Effector memory CD4-positive, alpha-beta T cell (primary cell): ENCODE data around the gene USH2A.

ENCODE experiments used
- DNase-seq, 3 donors: peaks; one replicate each; pipeline ENCODE4 v3.0.0-alpha.2; 2020
- H3K27ac ChIP-seq: 2 replicates; pipeline ENCODE4 v1.7.0; 2013; ENCODE audit warnings: mild to moderate bottlenecking, low read length, moderate library complexity; ENCODE audit not compliant: insufficient read depth, poor library complexity, severe bottlenecking
- H3K27me3 ChIP-seq: replicated peaks from 2 replicates; pipeline ENCODE4 v1.7.0; 2013; ENCODE audit warnings: mild to moderate bottlenecking, low read length; ENCODE audit not compliant: insufficient read depth, control insufficient read depth, poor library complexity, severe bottlenecking
- H3K36me3 ChIP-seq: 2 replicates; pipeline ENCODE4 v1.7.0; 2013; ENCODE audit warnings: mild to moderate bottlenecking, low read length, moderate library complexity; ENCODE audit not compliant: control insufficient read depth, insufficient read depth
- H3K4me1 ChIP-seq: 2 replicates; pipeline ENCODE4 v1.7.0; 2013; ENCODE audit warnings: low read length, mild to moderate bottlenecking; ENCODE audit not compliant: control insufficient read depth, insufficient read depth, poor library complexity, severe bottlenecking
- H3K4me3 ChIP-seq: 2 replicates; pipeline ENCODE4 v1.7.0; 2013; ENCODE audit warnings: low read length, low read depth, mild to moderate bottlenecking; ENCODE audit not compliant: insufficient read depth, poor library complexity, severe bottlenecking
- H3K9me3 ChIP-seq: 2 replicates; pipeline ENCODE4 v1.7.0; 2013; ENCODE audit warnings: mild to moderate bottlenecking, low read length, moderate library complexity; ENCODE audit not compliant: control insufficient read depth

The USH2A gene

DNA sequence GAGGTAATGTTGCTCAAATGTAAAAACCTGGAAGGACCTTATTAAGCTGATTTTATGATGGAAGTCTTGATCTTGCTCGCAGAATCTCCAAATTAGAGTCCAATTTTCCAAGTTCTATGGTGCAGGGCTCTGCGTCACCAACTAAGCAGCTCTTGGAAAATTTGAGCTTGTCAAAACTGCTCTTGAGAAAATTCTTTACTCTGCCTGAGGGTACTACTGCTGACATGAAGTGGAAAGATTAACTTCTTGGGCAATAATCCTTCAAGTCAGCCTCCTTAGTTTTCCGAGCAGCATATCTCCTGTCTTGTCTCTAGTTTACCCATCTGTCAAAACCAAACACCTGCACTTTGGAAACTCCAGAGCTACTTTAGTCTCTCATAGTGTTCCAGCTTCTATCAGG lies 562.4 kb downstream of the USH2A start:
- no peak for DNase-seq
- Histone ChIP-seq H3K27ac (no peak overlapping the region), H3K4me3 (no peak overlapping the region), H3K9me3 (no peaks in the 10 kb centered on the region), H3K27me3 (no peaks in the 10 kb centered on the region), H3K4me1 (no peaks in the 10 kb centered on the region), H3K36me3 (no peaks in the 10 kb centered on the region)

- no peaks in the 10 kb centered on the region for H3K36me3 ChIP-seq
- no peaks in the 10 kb centered on the region for H3K27me3 ChIP-seq
- no peaks in the 10 kb centered on the region for H3K4me1 ChIP-seq
- no peak overlapping the region for H3K4me3 ChIP-seq
- no peaks in the 10 kb centered on the region for H3K9me3 ChIP-seq
- DNase-seq, result no peak
- no peak overlapping the region for H3K27ac ChIP-seq
Observed at GRCh38 chr1:215857317-215857716, 565.9 kb downstream of the USH2A start.

GRCh38 chr1:215845234-215845891 lies 577.9 kb downstream of the USH2A start:
- no peaks in the 10 kb centered on the region for H3K4me1 ChIP-seq
- no peaks in the 10 kb centered on the region for H3K36me3 ChIP-seq
- H3K27me3 ChIP-seq, result no peaks in the 10 kb centered on the region
- DNase-seq, result no peak
- H3K4me3 ChIP-seq, result no peak overlapping the region
- H3K9me3 ChIP-seq, result no peaks in the 10 kb centered on the region
- H3K27ac ChIP-seq, result no peak overlapping the region

DNA sequence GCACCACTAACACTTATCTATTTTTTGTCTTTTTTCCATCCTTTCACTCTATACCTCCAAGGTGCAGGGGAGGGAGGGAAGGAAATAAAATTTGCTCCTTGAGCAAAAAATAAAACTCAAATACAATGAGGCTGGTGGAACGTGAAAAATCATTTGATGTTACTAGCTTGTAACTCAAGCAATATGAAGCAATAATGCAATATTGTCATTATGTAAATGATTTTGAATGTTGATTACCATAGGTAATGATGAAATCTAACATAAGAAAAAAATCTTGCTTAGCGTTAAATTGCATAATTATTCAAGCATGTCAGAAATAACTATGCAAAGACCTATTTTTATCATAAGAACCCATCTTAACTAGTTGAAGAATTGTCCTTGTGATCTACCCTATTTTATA lies 578.5 kb downstream of the USH2A start:
- no peaks in the 10 kb centered on the region for H3K36me3 ChIP-seq
- no peak overlapping the region for H3K27ac ChIP-seq
- no peaks in the 10 kb centered on the region for H3K9me3 ChIP-seq
- no peak overlapping the region for H3K4me3 ChIP-seq
- no peaks in the 10 kb centered on the region for H3K4me1 ChIP-seq
- no peak for DNase-seq
- H3K27me3 ChIP-seq, result no peaks in the 10 kb centered on the region

GRCh38 chr1:215844266-215844665 lies 579.0 kb downstream of the USH2A start:
- H3K9me3 ChIP-seq, result no peaks in the 10 kb centered on the region
- no peak overlapping the region for H3K4me3 ChIP-seq
- H3K4me1 ChIP-seq, result no peaks in the 10 kb centered on the region
- DNase-seq, result no peak
- no peak overlapping the region for H3K27ac ChIP-seq
- H3K27me3 ChIP-seq, result no peaks in the 10 kb centered on the region
- H3K36me3 ChIP-seq, result no peaks in the 10 kb centered on the region

GRCh38 chr1:215842905-215843304 lies 580.3 kb downstream of the USH2A start:
- no peaks in the 10 kb centered on the region for H3K36me3 ChIP-seq
- no peaks in the 10 kb centered on the region for H3K9me3 ChIP-seq
- no peaks in the 10 kb centered on the region for H3K4me1 ChIP-seq
- H3K27me3 ChIP-seq, result no peaks in the 10 kb centered on the region
- no peak overlapping the region for H3K4me3 ChIP-seq
- H3K27ac ChIP-seq, result no peak overlapping the region
- DNase-seq, result no peak

GRCh38 chr1:215835951-215836350 lies 587.3 kb downstream of the USH2A start:
- Histone ChIP-seq H3K27me3 (no peaks in the 10 kb centered on the region), H3K27ac (no peak overlapping the region), H3K4me1 (no peaks in the 10 kb centered on the region), H3K36me3 (no peaks in the 10 kb centered on the region), H3K4me3 (no peak overlapping the region), H3K9me3 (no peaks in the 10 kb centered on the region)
- DNase-seq, result no peak

DNA sequence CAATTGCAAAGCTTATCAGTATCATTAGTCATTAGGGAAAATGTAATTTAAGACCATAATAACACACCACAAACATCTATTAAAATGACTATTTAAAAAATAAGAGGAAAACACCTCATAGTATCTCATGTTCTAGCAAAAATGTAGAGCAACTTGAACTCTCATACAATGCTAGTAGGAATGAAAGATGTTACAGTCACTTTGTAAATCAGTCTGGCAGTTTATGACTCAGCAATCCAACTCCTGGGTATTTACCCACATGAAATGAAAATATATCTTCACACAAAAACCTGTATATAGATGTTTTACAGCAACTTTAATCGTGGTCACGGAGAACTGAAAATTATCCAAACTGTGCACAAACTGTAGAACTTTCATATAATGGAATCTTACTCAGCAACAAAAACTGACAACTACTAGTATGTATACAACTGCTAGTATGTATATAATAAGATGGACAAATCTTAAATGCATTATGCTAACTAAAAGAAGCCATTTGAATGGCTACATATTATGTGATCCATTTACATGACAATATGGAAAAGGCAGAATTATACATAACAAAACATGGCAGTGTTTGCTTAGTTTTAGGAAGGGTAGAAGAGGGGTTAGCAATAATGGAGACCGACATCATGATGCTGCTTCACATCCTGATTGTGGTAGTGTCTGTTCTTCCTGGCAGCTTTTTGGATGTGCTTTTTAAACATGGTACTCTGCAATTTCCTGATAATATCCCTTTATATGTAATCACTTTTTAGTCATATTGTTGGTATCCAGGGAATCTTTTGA lies 589.1 kb downstream of the USH2A start:
- H3K27ac ChIP-seq, result no peak overlapping the region
- no peaks in the 10 kb centered on the region for H3K27me3 ChIP-seq
- no peaks in the 10 kb centered on the region for H3K36me3 ChIP-seq
- no peak for DNase-seq
- H3K4me3 ChIP-seq, result no peak overlapping the region
- H3K4me1 ChIP-seq, result no peaks in the 10 kb centered on the region
- H3K9me3 ChIP-seq, result no peaks in the 10 kb centered on the region

- no peaks in the 10 kb centered on the region for H3K4me1 ChIP-seq
- no peaks in the 10 kb centered on the region for H3K36me3 ChIP-seq
- DNase-seq, result no peak
- H3K27me3 ChIP-seq, result no peaks in the 10 kb centered on the region
- H3K9me3 ChIP-seq, result no peaks in the 10 kb centered on the region
- H3K4me3 ChIP-seq, result no peak overlapping the region
- no peak overlapping the region for H3K27ac ChIP-seq
Observed at GRCh38 chr1:215830226-215830810, 592.9 kb downstream of the USH2A start.

DNA sequence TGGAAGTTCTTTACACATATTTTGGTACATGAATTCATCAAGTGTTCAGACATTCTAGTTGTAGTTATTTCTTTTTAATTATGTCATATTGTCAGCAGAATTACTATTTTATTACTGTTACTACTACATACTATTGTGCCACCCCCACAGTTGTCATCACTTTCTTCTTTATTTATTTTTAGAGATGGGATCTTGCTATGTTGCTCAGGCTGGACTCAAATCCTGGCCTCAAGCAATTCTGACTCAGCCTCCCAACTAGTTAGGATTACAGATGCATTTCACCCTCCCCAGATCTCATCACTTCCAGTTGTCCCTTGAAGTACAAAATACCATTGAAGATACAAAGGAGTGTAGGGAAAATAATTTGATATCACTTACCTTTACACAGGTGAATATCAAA lies 598.2 kb downstream of the USH2A start:
- H3K27ac ChIP-seq, result no peak overlapping the region
- H3K27me3 ChIP-seq, result no peaks in the 10 kb centered on the region
- no peaks in the 10 kb centered on the region for H3K36me3 ChIP-seq
- H3K4me1 ChIP-seq, result no peaks in the 10 kb centered on the region
- no peaks in the 10 kb centered on the region for H3K9me3 ChIP-seq
- no peak overlapping the region for H3K4me3 ChIP-seq
- no peak for DNase-seq
